Lower leg skin (tissue), 4 donors: ENCODE measurements around the gene MYPOP. TPM values are rescaled to one million over a fixed set of nuclear protein-coding genes. Genes with fewer than 3 reads are reported as not detected.

Source experiments
- DNase-seq, 2 donors: peaks; one replicate each; pipeline ENCODE4 v3.0.0-alpha.2; 2019; ENCODE audit warnings: low spot score in 2 of 2
- H3K4me3 ChIP-seq: fragments of 200-600 bp; sonication (generic); 2 replicates; pipeline ENCODE4 v1.5.1; 2017; ENCODE audit warnings: mild to moderate bottlenecking, low read depth; ENCODE audit not compliant: poor library complexity, severe bottlenecking
- CTCF ChIP-seq, 3 donors: fragments of 450-650 bp; IDR thresholded peaks; one replicate each; pipeline ENCODE4 v1.5.1; 2016; ENCODE audit warnings: antibody characterized with exemption in 3 of 3, mild to moderate bottlenecking in 3 of 3, moderate library complexity in 2 of 3
- POLR2A ChIP-seq, 2 donors: fragments of 450-650 bp; IDR thresholded peaks; one replicate each; pipeline ENCODE4 v1.6.1; 2016 to 2017; ENCODE audit warnings: antibody characterized with exemption in 2 of 2, mild to moderate bottlenecking in 1 of 2, moderate library complexity in 1 of 2
- WGBS, 2 donors: methylation state at CpG; one replicate each; pipeline ENCODE4 v1.1.5; 2018; 5-methylcytosine and 5-hydroxymethylcytosine counted together
- intact Hi-C: fragments of 100-400 bp; cut with DNase I; formaldehyde crosslinking; loops from one replicate; pipeline ENCODE4 v1.15.0; 2023; ENCODE audit warnings: low total_unique reads
- total RNA-seq, 4 donors: library from RNA; depleted of rRNA; stranded (reverse); fragments of >200 nt; gene quantifications; one replicate each; pipeline ENCODE4 v1.1.0, GENCODE V29; 2016

The MYPOP gene
- total RNA-seq, 4 donors from 2014 or later, result 2.0 to 8.0 (median 7.2) TPM

- DNase-seq, result no peak
- intact Hi-C loops, result no loop called here
- WGBS, 2 donors, result 1% methylated on average over 11 of the region's 11 CpGs
- H3K4me3 ChIP-seq, result peak overlapping the region; percentile 91
- TF ChIP-seq CTCF (IDR thresholded peaks at IDR 0.05), result no peak
- no peak for TF ChIP-seq POLR2A (IDR thresholded peaks at IDR 0.05)
Observed at GRCh38 chr19:45862271-45862563, 40.2 kb downstream of the MYPOP start.

GRCh38 chr19:45860359-45861259 lies 41.8 kb downstream of the MYPOP start:
- no peak for TF ChIP-seq CTCF (IDR thresholded peaks at IDR 0.05)
- no peak for TF ChIP-seq POLR2A (IDR thresholded peaks at IDR 0.05)
- no peak for DNase-seq
- no peak overlapping the region for H3K4me3 ChIP-seq
- 85 to 87% methylated on average over 15 of the region's 15 CpGs for WGBS, 2 donors
- intact Hi-C loops, result no loop called here

GRCh38 chr19:45854167-45854778 lies 48.1 kb downstream of the MYPOP start:
- intact Hi-C loops, result no loop called here
- WGBS, 2 donors, result 96 to 97% methylated on average over 14 to 16 of the region's 16 CpGs

GRCh38 chr19:45852983-45853382 lies 49.4 kb downstream of the MYPOP start:
- intact Hi-C loops, result no loop called here
- WGBS, 2 donors, result 57 to 66% methylated on average over 6 to 7 of the region's 7 CpGs
- no peak overlapping the region for H3K4me3 ChIP-seq
- no peak for DNase-seq
- TF ChIP-seq CTCF (IDR thresholded peaks at IDR 0.05), result no peak
- no peak for TF ChIP-seq POLR2A (IDR thresholded peaks at IDR 0.05)

More at GRCh38 chr19:45854167-45854778, 48.1 kb downstream of the MYPOP start:
- DNase-seq, result no peak
- no peak for TF ChIP-seq CTCF (IDR thresholded peaks at IDR 0.05)
- TF ChIP-seq POLR2A (IDR thresholded peaks at IDR 0.05), result no peak
- H3K4me3 ChIP-seq, result no peak overlapping the region

- intact Hi-C loops, result no loop called here
- TF ChIP-seq POLR2A (IDR thresholded peaks at IDR 0.05), result no peak
- TF ChIP-seq CTCF (IDR thresholded peaks at IDR 0.05), result no peak
- WGBS, 2 donors, result 89 to 90% methylated on average over 10 of the region's 10 CpGs
- no peak overlapping the region for H3K4me3 ChIP-seq
- DNase-seq, result no peak
Observed at GRCh38 chr19:45852145-45852750, 50.2 kb downstream of the MYPOP start.
